ENCODE data around the gene MGAT2.
"Not testable (repeated sequence)": the region's sequence is repeated elsewhere in the genome, so short reads cannot be mapped to it uniquely, and the experiment has no call there.

MGAT2 gene

GRCh38 chr14:49654511-49654910 is 33.9 kb downstream of the MGAT2 start:
- TF ChIP-seq ZFP30 (CRISPR knock-in tag; IDR thresholded peaks at IDR 0.05) (no peak), SNAI2 (CRISPR knock-in tag; IDR thresholded peaks at IDR 0.05) (no peak), CSDC2 (CRISPR knock-in tag; IDR thresholded peaks at IDR 0.05) (no peak), ZNF8 (CRISPR knock-in tag; IDR thresholded peaks at IDR 0.05) (no peak), ESRRG (CRISPR knock-in tag; IDR thresholded peaks at IDR 0.05) (no peak), ZC3H10 (CRISPR knock-in tag; IDR thresholded peaks at IDR 0.05) (no peak)
- no peak for ATAC-seq

- not testable (repeated sequence) for ATAC-seq
Measured at GRCh38 chr14:49657500-49657899, 36.9 kb downstream of the MGAT2 start.

GRCh38 chr14:49659526-49660455 is 39.2 kb downstream of the MGAT2 start:
- TF ChIP-seq ISL1 (CRISPR knock-in tag; IDR thresholded peaks at IDR 0.05) (no peak), TSHZ2 (CRISPR knock-in tag; IDR thresholded peaks at IDR 0.05) (no peak), TOX (CRISPR knock-in tag; IDR thresholded peaks at IDR 0.05; ENCODE audit: borderline replicate concordance) (no peak), PATZ1 (CRISPR knock-in tag; IDR thresholded peaks at IDR 0.05; ENCODE audit: borderline replicate concordance) (no peak), ZFP30 (CRISPR knock-in tag; IDR thresholded peaks at IDR 0.05) (no peak), POU6F1 (CRISPR knock-in tag; IDR thresholded peaks at IDR 0.05; ENCODE audit: borderline replicate concordance, low read depth) (no peak), ESRRG (CRISPR knock-in tag; IDR thresholded peaks at IDR 0.05) (no peak)
- no peak for ATAC-seq

GRCh38 chr14:49670475-49670874 is 49.9 kb downstream of the MGAT2 start:
- TF ChIP-seq RARB (CRISPR knock-in tag; IDR thresholded peaks at IDR 0.05) (no peak), CREB5 (CRISPR knock-in tag; IDR thresholded peaks at IDR 0.05; ENCODE audit: low read depth) (no peak), PPARA (CRISPR knock-in tag; IDR thresholded peaks at IDR 0.05; ENCODE audit: borderline replicate concordance) (no peak), CSDC2 (CRISPR knock-in tag; IDR thresholded peaks at IDR 0.05) (no peak), PATZ1 (CRISPR knock-in tag; IDR thresholded peaks at IDR 0.05; ENCODE audit: borderline replicate concordance) (no peak), ZNF565 (CRISPR knock-in tag; conservative IDR thresholded peaks at IDR 0.05; ENCODE audit: low read depth) (no peak), ISL1 (CRISPR knock-in tag; IDR thresholded peaks at IDR 0.05) (no peak), GLIS3 (CRISPR knock-in tag; IDR thresholded peaks at IDR 0.05) (no peak), OSR1 (CRISPR knock-in tag; IDR thresholded peaks at IDR 0.05) (no peak), ZC3H10 (CRISPR knock-in tag; IDR thresholded peaks at IDR 0.05) (no peak), BACH2 (CRISPR knock-in tag; IDR thresholded peaks at IDR 0.05; ENCODE audit: borderline replicate concordance) (no peak), ZNF70 (CRISPR knock-in tag; IDR thresholded peaks at IDR 0.05) (no peak), ESRRG (CRISPR knock-in tag; IDR thresholded peaks at IDR 0.05) (no peak), CSRNP3 (CRISPR knock-in tag; IDR thresholded peaks at IDR 0.05) (no peak), POU6F1 (CRISPR knock-in tag; IDR thresholded peaks at IDR 0.05; ENCODE audit: borderline replicate concordance, low read depth) (no peak), TCF4 (CRISPR knock-in tag; IDR thresholded peaks at IDR 0.05; ENCODE audit: borderline replicate concordance) (no peak), ZNF8 (CRISPR knock-in tag; IDR thresholded peaks at IDR 0.05) (no peak)
- no peak for ATAC-seq
